Endothelial cell of umbilical vein (primary cell): ENCODE data around the gene ITPKB. TPM values are rescaled to one million over a fixed set of nuclear protein-coding genes. Genes with fewer than 3 reads are reported as not detected.

Experiments used
- BruUV-seq: library from RNA; stranded (reverse); fragments of 400-500 nt; replicated peaks from 2 replicates; lab custom pipeline; 2021; lab: Mats Ljungman, UMichigan
- CTCF ChIA-PET: fragments of 300-600, 350-600 bp; sonication (Branson Sonifier 250); formaldehyde crosslinking; loops from one replicate; lab custom pipeline; 2021; ENCODE audit warnings: antibody characterized with exemption, inconsistent platforms; lab: Charles Lee
- POLR2A ChIA-PET: fragments of 300-600, 350-600 bp; sonication (Branson Sonifier 250); formaldehyde crosslinking; loops from one replicate; lab custom pipeline; 2021; ENCODE audit warnings: antibody characterized with exemption, inconsistent platforms; lab: Charles Lee
- DNase-seq: peaks from one replicate; pipeline ENCODE4 v3.0.0-alpha.2; 2011; ENCODE audit warnings: low read depth, low spot score
- FAIRE-seq: peaks from 2 replicates; lab custom pipeline; 2011; peaks lifted over from hg19 to GRCh38; lab: Jason Lieb, UNC
- H2AFZ ChIP-seq: 2 replicates; pipeline ENCODE4 v1.6.0; 2012; ENCODE audit warnings: low read depth, low read length, control low read depth, inconsistent platforms
- H3K27ac ChIP-seq: 2 replicates; pipeline ENCODE4 v1.5.1; 2011; ENCODE audit warnings: low read depth, mild to moderate bottlenecking, control low read depth, low read length, moderate library complexity; ENCODE audit not compliant: insufficient read depth
- H3K27me3 ChIP-seq, 2 experiments: 2 replicates each; pipeline versions ENCODE4 v1.6.0 to v1.6.1; 2011; ENCODE audit warnings: low read length in 2 of 2, mixed read lengths in 1 of 2; ENCODE audit not compliant: control insufficient read depth in 2 of 2, insufficient read depth in 2 of 2
- H3K36me3 ChIP-seq, 2 experiments: 2 replicates in 1 of 2; 3 replicates in 1 of 2; pipeline ENCODE4 v1.5.1; 2011; ENCODE audit warnings: low read length in 2 of 2, mild to moderate bottlenecking in 1 of 2, moderate library complexity in 1 of 2; ENCODE audit not compliant: control insufficient read depth in 2 of 2, insufficient read depth in 2 of 2; ENCODE audit errors: extremely low read depth in 1 of 2
- H3K4me1 ChIP-seq: 3 replicates; pipeline ENCODE4 v1.5.1; 2011; ENCODE audit warnings: mild to moderate bottlenecking, low read length; ENCODE audit not compliant: control insufficient read depth, insufficient read depth; ENCODE audit errors: extremely low read depth
- H3K4me2 ChIP-seq: 2 replicates; pipeline ENCODE4 v1.6.1; 2011; ENCODE audit warnings: low read length, control low read depth, mixed read lengths; ENCODE audit not compliant: insufficient read depth
- H3K4me3 ChIP-seq, 3 experiments: fragments of 200-600 bp in 1 of 3; sonication (generic), shearing (Covaris generic) in 1 of 3; replicated peaks in 1 of 3; 2 replicates each; pipeline ENCODE4 v1.5.1; 2011 to 2016; ENCODE audit warnings: control low read depth in 3 of 3, low read length in 3 of 3, mild to moderate bottlenecking in 2 of 3, inconsistent platforms in 1 of 3, low read depth in 1 of 3, moderate library complexity in 1 of 3; ENCODE audit not compliant: insufficient read depth in 1 of 3
- H3K79me2 ChIP-seq: 2 replicates; pipeline ENCODE4 v1.6.0; 2012; ENCODE audit warnings: low read length, inconsistent platforms; ENCODE audit not compliant: control insufficient read depth, insufficient read depth
- H3K9ac ChIP-seq: replicated peaks from 2 replicates; pipeline ENCODE3; 2011; ENCODE audit warnings: low read length, control low read depth; ENCODE audit not compliant: insufficient read depth; ENCODE audit errors: extremely low read depth
- H3K9me1 ChIP-seq: replicated peaks from 3 replicates; pipeline ENCODE4 v1.6.0; 2011; ENCODE audit warnings: mild to moderate bottlenecking, low read length; ENCODE audit not compliant: control insufficient read depth, insufficient read depth; ENCODE audit errors: extremely low read depth
- H3K9me3 ChIP-seq: replicated peaks from 2 replicates; pipeline ENCODE4 v1.5.1; 2012; ENCODE audit warnings: low read length, inconsistent platforms; ENCODE audit not compliant: control insufficient read depth, insufficient read depth
- H4K20me1 ChIP-seq: replicated peaks from 2 replicates; pipeline ENCODE3; 2011; ENCODE audit warnings: mild to moderate bottlenecking, low read length; ENCODE audit not compliant: control insufficient read depth, insufficient read depth; ENCODE audit errors: extremely low read depth
- CTCF ChIP-seq, 2 donors: IDR thresholded peaks; 1 replicate in 1 of 2; 2 replicates in 1 of 2; pipeline ENCODE4 v1.5.1; 2011; ENCODE audit warnings: low read length in 2 of 2, mild to moderate bottlenecking in 2 of 2, moderate library complexity in 2 of 2, control low read depth in 1 of 2, inconsistent platforms in 1 of 2, low read depth in 1 of 2; ENCODE audit not compliant: insufficient read depth in 1 of 2; ENCODE audit errors: extremely low read depth in 1 of 2
- EZH2 ChIP-seq: IDR thresholded peaks from 2 replicates; pipeline ENCODE4 v1.6.1; 2012; ENCODE audit warnings: borderline replicate concordance, low read depth, mild to moderate bottlenecking, moderate library complexity, low read length, inconsistent platforms; ENCODE audit not compliant: severe bottlenecking
- FOS ChIP-seq: IDR thresholded peaks from 2 replicates; pipeline ENCODE4 v1.6.1; 2011; ENCODE audit warnings: mild to moderate bottlenecking, low read length, moderate library complexity, borderline replicate concordance; ENCODE audit not compliant: insufficient read depth
- GATA2 ChIP-seq: IDR thresholded peaks from 2 replicates; pipeline ENCODE4 v1.7.0; 2011; ENCODE audit warnings: low read depth, mild to moderate bottlenecking, moderate library complexity, mixed read lengths, low read length; ENCODE audit not compliant: insufficient read length, insufficient read depth
- JUN ChIP-seq: IDR thresholded peaks from 2 replicates; pipeline ENCODE4 v1.6.1; 2011; ENCODE audit warnings: borderline replicate concordance, low read depth; ENCODE audit not compliant: insufficient read length, insufficient read depth
- MAX ChIP-seq: IDR thresholded peaks from 2 replicates; pipeline ENCODE4 v1.6.1; 2011; ENCODE audit not compliant: insufficient read depth, insufficient read length
- MYC ChIP-seq: IDR thresholded peaks from one replicate; pipeline ENCODE4 v1.6.1; 2011; ENCODE audit warnings: mild to moderate bottlenecking, low read depth, low read length
- POLR2A ChIP-seq: IDR thresholded peaks from 2 replicates; pipeline ENCODE4 v1.6.1; 2012; ENCODE audit warnings: low read depth, mild to moderate bottlenecking, control low read depth, low read length
- POLR2AphosphoS5 ChIP-seq: IDR thresholded peaks from 2 replicates; pipeline ENCODE4 v1.6.1; 2012; ENCODE audit warnings: low read depth, mild to moderate bottlenecking, control low read depth, low read length, moderate library complexity; ENCODE audit not compliant: insufficient read depth
- dilution Hi-C: fragments of 300-500 bp; cut with MboI; formaldehyde crosslinking; loops from one replicate; pipeline ENCODE4 v1.15.0; 2019; ENCODE audit warnings: low sequenced_read_pairs; ENCODE audit not compliant: extremely low pct_ligation_motif_present
- intact Hi-C: fragments of 100-400 bp; cut with micrococcal nuclease; formaldehyde crosslinking; loops from one replicate; pipeline ENCODE4 v1.10.0; 2022
- polyA plus RNA-seq, 4 experiments: library from polyadenylated mRNA; depleted of rRNA in 3 of 4; stranded (reverse) in 3 of 4; unstranded in 1 of 4; fragments of >200 nt; gene quantifications; 2 replicates each; pipeline versions ENCODE4 v1.2.1 to v1.2.3, GENCODE V29; 2011 to 2012; ENCODE audit warnings: missing spikeins in 1 of 4
- total RNA-seq: library from RNA; stranded (reverse); gene quantifications from 2 replicates; pipeline ENCODE4 v1.2.3, GENCODE V29; 2021

ITPKB gene
- total and polyA plus RNA-seq, 2 donors (not counting 3 experiments of a cell fraction or from before 2014, with no cell fraction given) = 7.7 to 34.8 TPM

GRCh38 chr1:226692051-226692792, 46.9 kb downstream of the ITPKB start:
- Histone ChIP-seq H3K27ac (no peak overlapping the region), H4K20me1 (no peaks in the 10 kb centered on the region), H3K4me3 (no peak overlapping the region), H3K9me1 (no peaks in the 10 kb centered on the region), H3K4me1 (peaks cover 23% of the 10 kb centered on the region), H3K4me2 (no peak overlapping the region), H3K9ac (no peak overlapping the region), H3K36me3 (no peaks in the 10 kb centered on the region), H2AFZ (no peak overlapping the region), H3K9me3 (no peaks in the 10 kb centered on the region), H3K27me3 (no peaks in the 10 kb centered on the region), H3K79me2 (no peaks in the 10 kb centered on the region)
- FAIRE-seq (no peak), DNase-seq (no peak)
- intact Hi-C loops (no loop called here), dilution Hi-C loops (no loop called here)
- BruUV-seq = no TSS peak
- ChIA-PET CTCF (interaction anchor here (1.1 to 1.3 kb wide), 2 partner anchors 11 to 124 kb away, joined by 4 read pairs; no protein-coding TSS in a partner anchor), POLR2A (no interaction called here)
- no peak for TF ChIP-seq GATA2
- no peak for TF ChIP-seq JUN
- no peak for TF ChIP-seq EZH2
- TF ChIP-seq MAX = no peak
- TF ChIP-seq MYC = no peak
- TF ChIP-seq FOS = no peak
- TF ChIP-seq POLR2AphosphoS5 = no peak
- TF ChIP-seq CTCF (IDR thresholded peaks at IDR 0.05; ENCODE audit: extremely low read depth in 1 of 2, insufficient read depth in 1 of 2, low read depth in 1 of 2, low read length in 2 of 2) = no peak
- TF ChIP-seq POLR2A = no peak
